Cardiac fibroblast (primary cell): ENCODE data around the gene SLC22A4.
A peak's percentile ranks its signal among the peaks of the same experiment; 100 is the strongest.

Experiments
- DNase-seq, 2 donors: peaks; one replicate each; pipeline versions ENCODE4 v3.0.0 to v3.0.0-alpha.2; 2010; ENCODE audit warnings: low read depth in 2 of 2
- H3K4me3 ChIP-seq, 2 donors: replicated peaks in 1 of 2; 1 replicate in 1 of 2; 2 replicates in 1 of 2; pipeline ENCODE4 v1.5.1; 2011; ENCODE audit warnings: low read depth in 2 of 2, low read length in 2 of 2, mild to moderate bottlenecking in 2 of 2, moderate library complexity in 1 of 2
- TF ChIP-seq, protein P1 (sequence below): IDR thresholded peaks from one replicate; pipeline ENCODE4 v1.5.1; 2011; ENCODE audit warnings: low read depth, mild to moderate bottlenecking, low read length, inconsistent platforms

The SLC22A4 gene

DNA sequence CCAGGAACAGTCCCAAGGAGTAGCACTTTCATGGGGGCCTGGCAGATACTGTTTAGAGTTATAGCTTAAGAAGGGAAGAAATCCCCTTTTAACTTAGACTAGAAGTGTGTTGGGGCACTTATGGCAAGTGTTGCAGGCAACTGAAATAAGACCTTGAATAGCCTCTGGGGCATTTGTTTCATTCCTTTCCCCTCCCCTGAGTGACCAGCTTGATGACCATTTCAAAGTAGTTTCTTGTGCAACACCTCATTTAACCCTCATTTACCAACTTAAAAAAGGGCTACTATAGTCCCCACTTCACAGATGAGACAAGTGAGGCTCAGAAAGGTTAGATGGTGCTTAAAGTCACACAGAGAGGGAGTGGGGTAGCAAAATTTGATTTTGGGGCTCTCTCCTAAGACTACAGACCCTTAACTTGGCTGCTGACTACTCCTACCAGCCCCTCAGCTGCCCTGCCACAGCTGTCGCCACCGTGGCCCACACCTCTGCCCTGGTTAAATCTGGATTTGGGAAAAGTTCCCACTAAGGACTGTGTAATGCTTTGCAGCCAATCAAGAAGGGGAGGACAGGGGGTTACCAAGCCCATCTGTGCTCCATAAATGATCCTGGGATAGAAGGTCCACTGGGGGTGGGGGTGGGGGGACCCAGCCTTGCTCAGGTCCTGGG is 31.2 kb upstream of the SLC22A4 start:
- no peak overlapping the region for H3K4me3 ChIP-seq
- DNase-seq = no peak
- TF ChIP-seq, protein P1, sequence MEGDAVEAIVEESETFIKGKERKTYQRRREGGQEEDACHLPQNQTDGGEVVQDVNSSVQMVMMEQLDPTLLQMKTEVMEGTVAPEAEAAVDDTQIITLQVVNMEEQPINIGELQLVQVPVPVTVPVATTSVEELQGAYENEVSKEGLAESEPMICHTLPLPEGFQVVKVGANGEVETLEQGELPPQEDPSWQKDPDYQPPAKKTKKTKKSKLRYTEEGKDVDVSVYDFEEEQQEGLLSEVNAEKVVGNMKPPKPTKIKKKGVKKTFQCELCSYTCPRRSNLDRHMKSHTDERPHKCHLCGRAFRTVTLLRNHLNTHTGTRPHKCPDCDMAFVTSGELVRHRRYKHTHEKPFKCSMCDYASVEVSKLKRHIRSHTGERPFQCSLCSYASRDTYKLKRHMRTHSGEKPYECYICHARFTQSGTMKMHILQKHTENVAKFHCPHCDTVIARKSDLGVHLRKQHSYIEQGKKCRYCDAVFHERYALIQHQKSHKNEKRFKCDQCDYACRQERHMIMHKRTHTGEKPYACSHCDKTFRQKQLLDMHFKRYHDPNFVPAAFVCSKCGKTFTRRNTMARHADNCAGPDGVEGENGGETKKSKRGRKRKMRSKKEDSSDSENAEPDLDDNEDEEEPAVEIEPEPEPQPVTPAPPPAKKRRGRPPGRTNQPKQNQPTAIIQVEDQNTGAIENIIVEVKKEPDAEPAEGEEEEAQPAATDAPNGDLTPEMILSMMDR = no peak

- no peak overlapping the region for H3K4me3 ChIP-seq
- TF ChIP-seq, protein P1 = peak; percentile 38
- DNase-seq = peak; percentile 77 to 92
These were observed 30.5 kb upstream of the SLC22A4 start for GRCh38 chr5:132263548-132264261.

- H3K4me3 ChIP-seq = no peak overlapping the region
- no peak for DNase-seq
These were observed 29.5 kb upstream of the SLC22A4 start for GRCh38 chr5:132264546-132265335.

GRCh38 chr5:132265336-132266030 is 28.7 kb upstream of the SLC22A4 start:
- H3K4me3 ChIP-seq = no peak overlapping the region
- TF ChIP-seq, protein P1 = peak; percentile 16
- peak; percentile 95 to 97 for DNase-seq

More at GRCh38 chr5:132264546-132265335, 29.5 kb upstream of the SLC22A4 start:
- TF ChIP-seq, protein P1 = no peak

GRCh38 chr5:132266031-132266835 is 28.0 kb upstream of the SLC22A4 start:
- TF ChIP-seq, protein P1 = no peak
- DNase-seq = no peak
- no peak overlapping the region for H3K4me3 ChIP-seq

DNA sequence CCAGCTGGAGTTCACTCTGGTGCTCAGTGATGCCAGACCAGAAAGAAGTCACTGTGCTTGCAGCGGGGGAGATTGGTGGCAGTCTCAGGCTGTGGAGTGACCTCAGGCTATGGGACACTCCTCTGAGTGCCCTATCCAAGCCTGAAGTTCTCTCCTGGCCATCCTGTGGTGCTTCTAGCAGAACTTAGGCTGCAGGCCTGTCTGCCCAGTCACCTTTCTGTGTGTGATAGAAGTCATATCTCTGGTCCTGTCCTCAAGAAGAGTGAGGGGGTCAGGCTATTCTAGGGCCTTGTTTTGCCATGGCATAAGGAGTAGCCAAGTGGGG is 27.4 kb upstream of the SLC22A4 start:
- no peak overlapping the region for H3K4me3 ChIP-seq
- TF ChIP-seq, protein P1 = no peak
- no peak for DNase-seq
